Hematopoietic multipotent progenitor cell treated with erythropoietin and hydrocortisone succinate and interleukin-3 and kit ligand, for 17 days (in vitro differentiated cells): ENCODE results near the gene JARID2.
"Not testable (repeated sequence)": the region's sequence is repeated elsewhere in the genome, so short reads cannot be mapped to it uniquely, and the experiment has no call there.

Experiments used
- DNase-seq: peaks from one replicate; pipeline ENCODE4 v3.0.0-alpha.2; 2015; ENCODE audit warnings: low spot score

JARID2 gene

GRCh38 chr6:15309611-15310283, 63.9 kb downstream of the JARID2 start:
- no peak for DNase-seq

GRCh38 chr6:15310680-15311079, 64.8 kb downstream of the JARID2 start:
- no peak for DNase-seq

- no peak for DNase-seq
Measured at GRCh38 chr6:15312500-15312899, 66.6 kb downstream of the JARID2 start.

GRCh38 chr6:15313367-15313766, 67.5 kb downstream of the JARID2 start:
- no peak for DNase-seq

GRCh38 chr6:15316754-15317153, 70.9 kb downstream of the JARID2 start:
- DNase-seq: no peak

- no peak for DNase-seq
Measured at GRCh38 chr6:15317251-15317650, 71.4 kb downstream of the JARID2 start.

- DNase-seq: no peak
Measured at GRCh38 chr6:15317934-15318902, 72.3 kb downstream of the JARID2 start.

GRCh38 chr6:15319677-15320076, 73.8 kb downstream of the JARID2 start:
- no peak for DNase-seq

GRCh38 chr6:15320693-15321092, 74.8 kb downstream of the JARID2 start:
- DNase-seq: no peak

GRCh38 chr6:15322184-15322583, 76.3 kb downstream of the JARID2 start:
- DNase-seq: no peak

- DNase-seq: no peak
Measured at GRCh38 chr6:15322781-15323536, 77.1 kb downstream of the JARID2 start.

- not testable (repeated sequence) for DNase-seq
Measured at GRCh38 chr6:15323611-15324010, 77.7 kb downstream of the JARID2 start.

GRCh38 chr6:15324427-15324985, 78.6 kb downstream of the JARID2 start:
- DNase-seq: no peak

GRCh38 chr6:15325540-15325955, 79.7 kb downstream of the JARID2 start:
- DNase-seq: no peak

- no peak for DNase-seq
Measured at GRCh38 chr6:15326067-15326614, 80.3 kb downstream of the JARID2 start.

- DNase-seq: peak; percentile 81
Measured at GRCh38 chr6:15327271-15327670, 81.4 kb downstream of the JARID2 start.

- no peak for DNase-seq
Measured at GRCh38 chr6:15329197-15329671, 83.4 kb downstream of the JARID2 start.

- peak; percentile 52 for DNase-seq
Measured at GRCh38 chr6:15330174-15330944, 84.5 kb downstream of the JARID2 start.

GRCh38 chr6:15331143-15331542, 85.3 kb downstream of the JARID2 start:
- peak; percentile 81 for DNase-seq

- no peak for DNase-seq
Measured at GRCh38 chr6:15331629-15332251, 85.9 kb downstream of the JARID2 start.
